Testis (tissue), 3 donors: ENCODE results near the gene RIPPLY3. TPM values are rescaled to one million over a fixed set of nuclear protein-coding genes. Genes with fewer than 3 reads are reported as not detected.

ENCODE experiments used
- DNase-seq: peaks from one replicate; pipeline ENCODE4 v3.0.0-alpha.2; 2019
- H3K27ac ChIP-seq, 2 donors: fragments of 200-600 bp; sonication (generic); one replicate each; pipeline ENCODE4 v1.5.1; 2019
- H3K27me3 ChIP-seq: fragments of 200-600 bp; sonication (generic); one replicate; pipeline ENCODE4 v1.5.1; 2019
- H3K36me3 ChIP-seq: fragments of 200-600 bp; sonication (generic); one replicate; pipeline ENCODE4 v1.5.1; 2017; ENCODE audit warnings: low read depth; ENCODE audit errors: missing control alignments
- H3K4me1 ChIP-seq: fragments of 200-600 bp; sonication (generic); one replicate; pipeline ENCODE4 v1.5.1; 2019
- H3K4me3 ChIP-seq, 2 donors: fragments of 200-600 bp; sonication (generic); one replicate each; pipeline ENCODE4 v1.5.1; 2017 to 2019
- H3K9me3 ChIP-seq: fragments of 200-600 bp; sonication (generic); one replicate; pipeline ENCODE4 v1.5.1; 2017
- CTCF ChIP-seq, 3 experiments: fragments of 450-650 bp in 2 of 3; fragments of 200-600 bp in 1 of 3; sonication (generic) in 1 of 3; IDR thresholded peaks; one replicate each; pipeline ENCODE4 v1.5.1; 2016 to 2019; ENCODE audit warnings: antibody characterized with exemption in 3 of 3, mild to moderate bottlenecking in 2 of 3, moderate library complexity in 1 of 3
- POLR2A ChIP-seq: fragments of 450-650 bp; IDR thresholded peaks from one replicate; pipeline ENCODE4 v1.6.1; 2017; ENCODE audit warnings: antibody characterized with exemption, mild to moderate bottlenecking, moderate library complexity
- WGBS, 2 donors: methylation state at CpG; one replicate each; pipeline ENCODE4 v1.1.5; 2018; 5-methylcytosine and 5-hydroxymethylcytosine counted together
- intact Hi-C: fragments of 100-400 bp; cut with DNase I; formaldehyde crosslinking; loops from one replicate; pipeline ENCODE4 v1.15.1; 2023; ENCODE audit warnings: low total_unique reads
- polyA plus RNA-seq: library from polyadenylated mRNA; stranded (reverse); fragments of 350-450 nt; fragmentation: Illumina TruSeq; extraction: RNeasy Lipid Tissue Mini Kit (QIAGEN cat#74804); gene quantifications from one replicate; pipeline ENCODE4 v1.2.3, GENCODE V29; 2014; ENCODE audit warnings: low read depth, low replicate concordance; ENCODE audit not compliant: insufficient read depth
- total RNA-seq, 2 donors: library from RNA; depleted of rRNA; stranded (reverse); fragments of >200 nt; gene quantifications; one replicate each; pipeline ENCODE4 v1.2.3, GENCODE V29; 2016

Gene RIPPLY3
- total and polyA plus RNA-seq, 3 donors from 2014 or later: 0.25 to 0.47 (median 0.31) TPM

DNA sequence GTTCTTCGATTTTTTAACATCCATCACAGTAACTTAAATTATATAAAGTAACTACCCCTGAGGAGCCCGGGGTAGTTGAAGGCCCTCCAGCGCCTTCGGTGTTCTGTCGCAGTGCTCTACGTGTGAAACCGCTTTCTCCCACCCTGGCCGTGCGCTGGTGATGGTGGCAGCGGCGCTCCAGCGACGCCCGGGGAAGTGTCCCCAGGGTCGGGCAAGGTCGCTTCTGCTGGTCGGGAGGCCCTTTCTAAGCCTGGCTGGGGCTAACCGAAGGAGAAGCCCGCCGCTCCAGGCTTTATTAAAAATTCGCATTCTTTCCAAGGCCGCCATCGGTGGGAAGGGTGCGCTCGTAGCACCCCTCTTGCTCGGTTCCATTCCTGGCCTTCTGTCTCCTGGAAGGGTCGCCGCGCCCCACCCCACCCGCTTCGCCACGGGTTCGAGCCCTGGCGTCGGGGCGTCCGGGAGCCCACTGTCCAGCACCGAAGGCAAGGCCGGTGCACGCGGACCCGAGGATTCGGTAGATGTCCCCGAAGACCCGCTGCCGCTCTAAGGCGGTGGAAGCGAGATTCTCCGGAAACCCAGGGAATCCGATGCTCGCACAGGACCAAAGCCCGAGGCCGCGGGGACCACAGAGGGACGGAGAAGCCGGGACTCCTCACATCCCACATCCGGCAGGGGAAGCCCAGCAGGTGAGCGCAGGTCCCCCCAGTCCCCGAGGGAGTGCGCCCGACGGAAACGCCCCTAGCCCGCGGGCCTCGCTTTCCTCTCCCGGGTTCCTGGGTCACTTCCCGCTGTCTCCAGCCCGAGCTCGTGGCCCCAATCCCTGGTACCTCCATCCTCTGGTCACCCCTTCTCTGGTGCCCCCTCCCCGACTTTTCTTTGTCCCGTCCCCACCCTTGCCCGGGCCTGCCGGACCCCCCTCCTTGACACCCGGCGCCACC is 685 bp upstream of the RIPPLY3 start:
- Histone ChIP-seq H3K4me3 (peak overlapping the region; percentile 36 to 47), H3K36me3 (no peaks in the 10 kb centered on the region), H3K27ac (no peak overlapping the region), H3K27me3 (no peaks in the 10 kb centered on the region), H3K4me1 (peaks cover 4% of the 10 kb centered on the region), H3K9me3 (no peaks in the 10 kb centered on the region)
- intact Hi-C loops: no loop called here
- WGBS, 2 donors: 22 to 25% methylated on average over 42 to 76 of the region's 76 CpGs
- TF ChIP-seq POLR2A: no peak
- DNase-seq: no peak

DNA sequence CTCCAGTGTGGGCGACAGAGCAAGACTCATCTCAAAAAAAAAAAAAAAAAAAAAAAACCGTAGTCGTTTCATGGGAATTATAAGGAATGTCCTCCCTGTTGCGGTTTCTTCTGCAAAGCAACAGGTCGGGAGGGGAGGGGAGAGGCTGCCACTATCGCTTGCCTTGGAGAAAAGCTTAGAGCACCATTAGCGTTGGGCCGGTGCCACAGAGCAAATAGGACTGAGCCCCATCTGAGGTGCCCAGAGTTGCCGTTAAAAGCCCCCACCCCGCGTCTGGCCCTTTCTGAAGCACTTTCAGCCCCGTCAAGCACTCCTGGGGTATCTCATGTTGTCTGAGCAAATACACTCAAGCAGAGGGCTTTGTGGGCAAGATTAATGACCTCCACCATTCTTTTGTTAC is 2.2 kb downstream of the RIPPLY3 start:
- DNase-seq: no peak

DNA sequence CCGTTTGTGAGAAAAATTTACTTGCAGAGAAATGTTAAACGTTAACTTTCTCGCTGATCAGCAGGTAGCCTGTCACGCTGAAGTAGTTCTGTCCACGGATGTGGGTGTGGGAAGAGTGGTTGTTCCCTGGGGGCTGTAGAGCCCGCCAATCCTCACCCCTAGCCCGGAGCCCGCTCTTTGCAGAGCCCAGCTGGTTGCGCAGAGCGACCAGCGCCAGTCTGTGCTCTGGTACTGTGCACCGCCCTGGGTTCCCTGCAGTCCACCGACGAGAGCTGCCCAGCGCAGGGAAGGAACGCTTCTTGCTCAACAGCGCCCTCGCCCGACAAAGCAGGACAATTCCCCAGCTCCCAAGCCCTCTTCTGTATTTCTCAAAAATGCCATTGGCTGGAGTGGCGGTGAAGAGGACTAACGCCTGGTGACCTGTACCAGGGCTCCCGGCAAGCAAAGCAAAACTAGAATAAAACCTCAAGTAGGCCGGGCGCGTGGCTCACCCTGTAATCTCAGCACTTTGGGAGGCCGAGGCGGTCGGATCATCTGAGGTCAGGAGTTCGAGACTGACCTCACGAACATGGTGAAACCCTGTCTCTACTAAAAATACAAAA is 3.3 kb downstream of the RIPPLY3 start:
- DNase-seq: peak; percentile 83
- Histone ChIP-seq H3K9me3 (no peaks in the 10 kb centered on the region), H3K4me3 (no peak overlapping the region), H3K27me3 (no peaks in the 10 kb centered on the region), H3K36me3 (no peaks in the 10 kb centered on the region), H3K4me1 (peaks cover 4% of the 10 kb centered on the region), H3K27ac (no peak overlapping the region)
- WGBS, 2 donors: 17 to 23% methylated on average over 30 of the region's 30 CpGs
- intact Hi-C loops: no loop called here
- TF ChIP-seq POLR2A (no peak), CTCF (IDR thresholded peaks at IDR 0.05) (peak; percentile 21 to 74 (median 68))

More for the DNA sequence above, 2.2 kb downstream of the RIPPLY3 start:
- WGBS, 2 donors: 56 to 70% methylated on average over 12 of the region's 12 CpGs
- Histone ChIP-seq H3K4me1 (peaks cover 4% of the 10 kb centered on the region), H3K4me3 (no peak overlapping the region), H3K27ac (no peak overlapping the region), H3K27me3 (no peaks in the 10 kb centered on the region), H3K9me3 (no peaks in the 10 kb centered on the region), H3K36me3 (no peaks in the 10 kb centered on the region)
- TF ChIP-seq POLR2A: no peak
- TF ChIP-seq CTCF (IDR thresholded peaks at IDR 0.05): no peak
- intact Hi-C loops: no loop called here

GRCh38 chr21:37017951-37018679 is 11.6 kb downstream of the RIPPLY3 start:
- Histone ChIP-seq H3K9me3 (no peaks in the 10 kb centered on the region), H3K27ac (no peak overlapping the region), H3K36me3 (no peaks in the 10 kb centered on the region), H3K4me1 (no peaks in the 10 kb centered on the region), H3K4me3 (no peak overlapping the region), H3K27me3 (no peaks in the 10 kb centered on the region)
- TF ChIP-seq CTCF (IDR thresholded peaks at IDR 0.05) (no peak), POLR2A (no peak)
- no peak for DNase-seq
- 86 to 88% methylated on average over 13 of the region's 13 CpGs for WGBS, 2 donors
- intact Hi-C loops: no loop called here

DNA sequence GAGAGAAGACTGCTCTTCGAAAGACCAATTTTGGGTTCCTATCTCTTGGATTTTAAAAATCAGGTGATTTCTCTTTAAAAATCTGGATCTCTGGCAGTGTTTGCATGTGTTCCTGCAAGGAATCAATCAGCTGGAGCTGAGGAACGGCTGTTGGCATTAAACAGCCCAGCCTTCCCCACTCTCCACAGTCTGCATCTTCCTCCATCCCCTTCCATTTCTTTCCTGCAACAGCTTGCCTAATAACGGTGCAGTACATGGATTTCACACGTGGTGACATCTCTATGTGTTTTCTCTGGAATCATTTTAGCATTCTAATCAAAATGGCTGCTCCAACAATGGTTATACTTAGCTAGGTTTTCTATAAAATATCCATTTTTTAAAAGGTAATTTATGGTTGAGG is 20.0 kb downstream of the RIPPLY3 start:
- Histone ChIP-seq H3K27me3 (no peaks in the 10 kb centered on the region), H3K4me1 (no peaks in the 10 kb centered on the region), H3K9me3 (no peaks in the 10 kb centered on the region), H3K27ac (no peak overlapping the region), H3K4me3 (no peak overlapping the region), H3K36me3 (no peaks in the 10 kb centered on the region)
- no peak for TF ChIP-seq POLR2A
- no peak for TF ChIP-seq CTCF (IDR thresholded peaks at IDR 0.05)
- DNase-seq: no peak
- intact Hi-C loops: no loop called here
- 56 to 58% methylated on average over 4 of the region's 4 CpGs for WGBS, 2 donors
